HG02938 (cell line): ENCODE data around the gene LCA5.
A peak's percentile ranks its signal among the peaks of the same experiment; 100 is the strongest.
"Not testable (repeated sequence)": the region's sequence is repeated elsewhere in the genome, so short reads cannot be mapped to it uniquely, and the experiment has no call there.

Experiments
- ATAC-seq: cut with Tn5 transposase; IDR thresholded peaks from one replicate; pipeline ENCODE4 v1.9.1; 2021; ENCODE audit warnings: mild to moderate bottlenecking, moderate library complexity; ENCODE audit not compliant: unreplicated experiment

The LCA5 gene

GRCh38 chr6:79468116-79468515 is 69.1 kb downstream of the LCA5 start:
- no peak for ATAC-seq

GRCh38 chr6:79467716-79468115 is 69.5 kb downstream of the LCA5 start:
- no peak for ATAC-seq

DNA sequence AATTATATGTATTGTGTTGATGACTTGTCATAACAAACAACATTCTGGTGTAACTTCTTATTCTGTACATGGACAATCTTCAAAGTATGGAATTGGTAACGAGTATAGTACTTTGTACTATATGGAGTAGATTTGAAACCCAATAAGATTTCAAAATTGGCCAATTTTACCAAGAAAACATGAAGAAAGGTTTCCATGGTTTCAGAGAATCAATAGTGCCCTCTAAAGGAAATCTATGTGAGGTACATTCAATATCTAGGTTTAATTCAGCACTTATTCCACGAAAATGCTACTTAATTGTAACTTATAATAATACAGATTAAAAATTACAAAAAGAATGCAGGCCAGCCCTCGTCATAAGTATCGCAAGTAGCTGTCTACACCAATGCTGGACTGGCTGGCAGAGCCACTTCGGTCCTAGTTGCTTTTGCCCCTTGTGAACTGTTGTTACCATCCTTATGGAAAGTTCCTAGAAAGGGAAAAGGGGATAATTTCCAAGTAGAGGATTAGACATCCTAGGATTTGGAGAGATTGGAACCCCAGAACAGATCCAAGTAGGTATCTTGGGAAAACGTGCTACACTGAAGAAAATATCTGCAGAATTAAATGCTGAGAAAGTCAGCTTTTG is 70.9 kb downstream of the LCA5 start:
- ATAC-seq, result no peak

- ATAC-seq, result no peak
Observed at GRCh38 chr6:79465381-79465780, 71.8 kb downstream of the LCA5 start.

- no peak for ATAC-seq
Observed at GRCh38 chr6:79463621-79464050, 73.6 kb downstream of the LCA5 start.

DNA sequence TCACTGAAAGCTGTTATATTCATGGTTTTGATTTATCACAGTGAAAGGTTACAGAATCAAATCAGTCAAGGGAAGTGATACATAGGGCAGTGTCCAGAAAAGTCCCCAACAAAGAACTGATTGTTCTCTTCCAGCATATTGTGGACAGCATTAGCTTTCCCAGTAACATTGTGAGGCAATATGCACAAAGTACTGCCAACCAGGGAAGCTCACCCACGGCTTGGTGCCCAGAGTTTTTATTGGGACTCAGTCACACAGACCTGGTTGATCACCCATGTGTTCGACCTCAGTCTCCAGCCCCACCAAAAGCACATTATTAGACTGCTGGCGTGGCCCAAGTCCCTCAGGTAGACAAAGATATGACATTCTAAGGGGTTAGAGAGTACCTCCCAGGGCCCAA is 76.0 kb downstream of the LCA5 start:
- ATAC-seq, result peak; percentile 33

DNA sequence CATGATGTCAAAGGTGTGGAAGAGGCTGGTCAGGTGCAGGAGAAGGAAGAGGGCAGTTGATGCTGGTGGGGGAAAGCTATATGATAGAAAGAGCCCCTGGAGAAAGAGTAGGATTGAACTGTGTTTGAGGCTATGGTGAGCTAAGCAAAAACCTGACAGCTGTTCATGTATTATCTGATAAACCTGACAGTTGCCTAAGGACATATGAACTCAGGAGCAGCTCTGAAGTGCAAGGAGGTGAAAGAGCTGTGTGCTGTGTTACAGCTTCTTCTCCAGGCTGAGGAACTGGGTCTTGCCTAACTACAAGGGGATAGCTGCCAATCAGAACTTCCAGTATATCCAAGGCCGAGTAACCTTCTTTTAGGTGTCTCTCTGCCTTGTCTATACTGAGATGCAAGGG is 81.8 kb downstream of the LCA5 start:
- no peak for ATAC-seq

GRCh38 chr6:79453558-79454042 is 83.6 kb downstream of the LCA5 start:
- no peak for ATAC-seq

DNA sequence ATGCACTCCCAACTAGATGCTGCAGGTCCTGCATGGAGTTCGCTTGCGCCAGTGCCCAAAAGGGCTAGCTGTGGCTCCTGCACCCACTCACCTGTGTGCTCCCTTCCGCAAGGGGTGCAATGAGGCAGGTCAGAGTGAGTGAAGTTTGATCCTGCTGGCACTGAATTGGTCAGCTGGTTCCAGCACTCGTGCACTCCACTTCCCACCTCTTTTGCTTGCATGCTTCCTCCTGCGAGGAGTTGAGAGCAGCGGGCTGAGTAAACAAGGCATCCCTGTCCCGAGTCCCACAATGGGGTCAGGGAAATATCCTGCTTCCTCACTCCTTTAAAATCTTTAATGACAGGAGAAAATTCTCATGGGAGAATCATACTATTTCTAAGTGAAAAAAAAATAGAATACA is 86.2 kb downstream of the LCA5 start:
- no peak for ATAC-seq

- ATAC-seq, result no peak
Observed at GRCh38 chr6:79446006-79446405, 91.2 kb downstream of the LCA5 start.

GRCh38 chr6:79443876-79444275 is 93.4 kb downstream of the LCA5 start:
- not testable (repeated sequence) for ATAC-seq

DNA sequence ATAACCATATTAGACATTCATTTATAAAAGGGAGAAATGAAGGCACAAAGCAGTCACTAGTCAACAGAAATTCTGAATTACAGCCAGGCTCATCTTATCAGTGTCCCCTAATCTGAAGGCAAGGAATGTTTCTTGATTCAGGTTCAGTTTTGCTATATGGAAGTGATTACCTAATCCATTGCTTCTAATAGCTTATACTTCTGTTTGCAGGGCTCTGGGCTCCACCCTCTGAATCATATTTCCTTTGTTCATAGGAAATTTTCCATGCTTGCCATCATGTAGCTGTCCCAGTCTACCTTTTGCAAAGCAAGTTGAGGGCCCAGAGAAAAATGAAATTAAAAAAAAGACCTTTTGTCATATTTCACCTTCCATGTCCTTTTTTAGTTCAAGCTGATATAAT is 96.0 kb downstream of the LCA5 start:
- no peak for ATAC-seq

- ATAC-seq, result no peak
Observed at GRCh38 chr6:79440598-79440997, 96.6 kb downstream of the LCA5 start.

DNA sequence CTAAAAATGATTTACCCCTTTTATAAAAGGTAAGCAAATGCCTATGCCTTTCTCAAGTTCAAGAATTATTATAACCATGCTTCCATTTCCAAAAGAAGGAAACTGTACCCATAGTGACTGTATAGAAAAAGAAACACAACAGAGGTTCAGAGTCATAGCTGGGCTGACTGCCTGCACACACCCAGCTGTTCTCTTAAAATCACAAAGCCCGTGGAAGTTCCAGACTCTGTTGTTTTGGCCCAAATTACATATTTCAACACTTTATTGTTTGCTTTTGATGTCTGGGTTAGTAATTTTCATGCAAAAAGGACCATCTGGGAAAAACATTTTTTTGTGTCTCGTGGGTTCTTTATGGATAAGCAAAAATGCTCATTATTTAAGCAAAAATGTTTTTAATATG is 99.2 kb downstream of the LCA5 start:
- ATAC-seq, result no peak

GRCh38 chr6:79436241-79436640 is 101.0 kb downstream of the LCA5 start:
- ATAC-seq, result no peak

DNA sequence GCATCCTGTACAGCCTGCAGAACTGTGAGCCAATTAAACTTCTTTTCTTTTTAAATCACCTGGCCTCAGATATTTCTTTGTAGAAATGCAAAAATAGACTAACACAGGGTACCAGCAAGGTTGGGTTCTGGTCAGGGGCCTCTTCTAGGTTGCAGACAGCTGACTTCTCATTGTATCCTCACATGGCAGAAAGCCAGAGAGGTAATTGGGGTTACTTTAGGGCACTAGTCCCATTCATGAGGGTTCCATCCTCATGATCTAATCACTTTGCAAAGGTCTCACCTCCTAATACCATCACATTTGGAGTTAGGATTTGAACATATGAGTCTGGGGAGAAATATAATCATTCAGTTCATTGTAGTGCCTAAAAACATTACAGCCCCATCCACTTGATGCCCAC is 101.5 kb downstream of the LCA5 start:
- ATAC-seq, result no peak
